Vagina (tissue), 2 donors: ENCODE data around the gene HMCN2.

Experiments used
- POLR2AphosphoS5 ChIP-seq, 2 donors: sonication (generic); formaldehyde crosslinking; IDR thresholded peaks; one replicate each; pipeline ENCODE4 v1.9.0; 2017; ENCODE audit warnings: antibody characterized with exemption in 2 of 2, mild to moderate bottlenecking in 2 of 2, low read depth in 1 of 2; ENCODE audit not compliant: insufficient read depth in 1 of 2
- TF ChIP-seq, protein P1 (sequence below), 3 experiments: fragments of 450-650 bp in 2 of 3; fragments of 200-600 bp in 1 of 3; sonication (generic) in 1 of 3; IDR thresholded peaks; one replicate each; pipeline ENCODE4 v1.5.1; 2017 to 2019; ENCODE audit warnings: antibody characterized with exemption in 3 of 3, mild to moderate bottlenecking in 2 of 3, moderate library complexity in 2 of 3

DNA sequence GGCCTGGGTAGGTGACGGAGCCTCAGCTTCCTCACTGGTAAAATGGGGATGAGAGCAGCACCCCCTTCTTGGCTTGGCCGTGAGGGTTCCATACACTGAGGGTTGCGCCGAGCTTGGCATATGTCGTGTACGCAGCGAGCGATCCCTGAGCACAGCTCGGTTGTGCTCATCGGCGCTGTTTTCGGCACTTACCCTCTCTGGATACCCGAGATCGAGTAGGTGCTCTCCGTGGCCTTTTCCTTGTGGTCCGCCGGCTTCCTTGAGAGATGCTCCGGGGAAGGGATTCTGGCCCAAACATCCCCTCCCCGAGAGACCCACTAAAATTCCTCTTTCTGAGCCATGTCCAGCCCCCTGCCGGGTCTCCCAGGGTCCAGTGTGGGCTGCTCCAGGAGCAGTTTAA is 40.0 kb upstream of the HMCN2 start:
- TF ChIP-seq, protein P1, sequence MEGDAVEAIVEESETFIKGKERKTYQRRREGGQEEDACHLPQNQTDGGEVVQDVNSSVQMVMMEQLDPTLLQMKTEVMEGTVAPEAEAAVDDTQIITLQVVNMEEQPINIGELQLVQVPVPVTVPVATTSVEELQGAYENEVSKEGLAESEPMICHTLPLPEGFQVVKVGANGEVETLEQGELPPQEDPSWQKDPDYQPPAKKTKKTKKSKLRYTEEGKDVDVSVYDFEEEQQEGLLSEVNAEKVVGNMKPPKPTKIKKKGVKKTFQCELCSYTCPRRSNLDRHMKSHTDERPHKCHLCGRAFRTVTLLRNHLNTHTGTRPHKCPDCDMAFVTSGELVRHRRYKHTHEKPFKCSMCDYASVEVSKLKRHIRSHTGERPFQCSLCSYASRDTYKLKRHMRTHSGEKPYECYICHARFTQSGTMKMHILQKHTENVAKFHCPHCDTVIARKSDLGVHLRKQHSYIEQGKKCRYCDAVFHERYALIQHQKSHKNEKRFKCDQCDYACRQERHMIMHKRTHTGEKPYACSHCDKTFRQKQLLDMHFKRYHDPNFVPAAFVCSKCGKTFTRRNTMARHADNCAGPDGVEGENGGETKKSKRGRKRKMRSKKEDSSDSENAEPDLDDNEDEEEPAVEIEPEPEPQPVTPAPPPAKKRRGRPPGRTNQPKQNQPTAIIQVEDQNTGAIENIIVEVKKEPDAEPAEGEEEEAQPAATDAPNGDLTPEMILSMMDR (IDR thresholded peaks at IDR 0.05), result no peak
- no peak for TF ChIP-seq POLR2AphosphoS5 (IDR thresholded peaks at IDR 0.05; ENCODE audit: insufficient read depth in 1 of 2, low read depth in 1 of 2)
